B cell (primary cell): ENCODE measurements around the gene LGR5.

Source experiments
- CTCF ChIP-seq: fragments of 200-600 bp; IDR thresholded peaks from one replicate; pipeline ENCODE4 v1.8.0; 2022; ENCODE audit warnings: antibody characterized with exemption, mild to moderate bottlenecking
- EZH2 ChIP-seq: IDR thresholded peaks from 2 replicates; pipeline ENCODE4 v1.6.1; 2012; ENCODE audit warnings: borderline replicate concordance, low read depth, mild to moderate bottlenecking, moderate library complexity, low read length; ENCODE audit not compliant: insufficient read depth, poor library complexity, severe bottlenecking

- no peak for TF ChIP-seq CTCF
- no peak for TF ChIP-seq EZH2
Observed at GRCh38 chr12:71578694-71579258, 139.2 kb downstream of the LGR5 start.
